T-helper 17 cell (primary cell): ENCODE measurements around the gene RIMKLB. TPM values are rescaled to one million over a fixed set of nuclear protein-coding genes. Genes with fewer than 3 reads are reported as not detected.
"Not testable (repeated sequence)": the region's sequence is repeated elsewhere in the genome, so short reads cannot be mapped to it uniquely, and the experiment has no call there.

Experiments used
- ATAC-seq: fragments of 150-1000 bp; cut with Tn5 transposase; 2 replicates; pipeline ENCODE4 v1.10.0; 2021; ENCODE audit warnings: mild to moderate bottlenecking, moderate library complexity
- DNase-seq, 3 donors: peaks; one replicate each; pipeline versions ENCODE4 v3.0.0 to v3.0.0-alpha.2; 2020 to 2021
- H3K9me3 ChIP-seq: one replicate; pipeline ENCODE4 v1.7.0; 2013; ENCODE audit warnings: low read length, mild to moderate bottlenecking; ENCODE audit not compliant: control insufficient read depth, poor library complexity, severe bottlenecking
- H3K27ac Mint-ChIP-seq: one replicate; pipeline ENCODE4 v1.8.0; 2022; ENCODE audit warnings: mild to moderate bottlenecking, moderate library complexity, mixed read lengths
- H3K27me3 Mint-ChIP-seq: one replicate; pipeline ENCODE4 v1.8.0; 2022; ENCODE audit warnings: mixed read lengths
- H3K36me3 Mint-ChIP-seq: one replicate; pipeline ENCODE4 v1.8.0; 2022; ENCODE audit warnings: low read depth, mixed read lengths
- H3K4me1 Mint-ChIP-seq: one replicate; pipeline ENCODE4 v1.8.0; 2022; ENCODE audit warnings: mild to moderate bottlenecking, mixed read lengths
- H3K4me3 Mint-ChIP-seq: one replicate; pipeline ENCODE4 v1.8.0; 2022; ENCODE audit warnings: mild to moderate bottlenecking, moderate library complexity, mixed read lengths
- total RNA-seq, 4 donors: library from RNA in 2 of 4; stranded (reverse) in 2 of 4; gene quantifications; one replicate each; pipeline ENCODE4 v1.2.3 and lab custom pipeline; 2022 to 2026

Gene RIMKLB
- total RNA-seq, 2 donors from 2014 or later, result 15.1 to 15.2 TPM

DNA sequence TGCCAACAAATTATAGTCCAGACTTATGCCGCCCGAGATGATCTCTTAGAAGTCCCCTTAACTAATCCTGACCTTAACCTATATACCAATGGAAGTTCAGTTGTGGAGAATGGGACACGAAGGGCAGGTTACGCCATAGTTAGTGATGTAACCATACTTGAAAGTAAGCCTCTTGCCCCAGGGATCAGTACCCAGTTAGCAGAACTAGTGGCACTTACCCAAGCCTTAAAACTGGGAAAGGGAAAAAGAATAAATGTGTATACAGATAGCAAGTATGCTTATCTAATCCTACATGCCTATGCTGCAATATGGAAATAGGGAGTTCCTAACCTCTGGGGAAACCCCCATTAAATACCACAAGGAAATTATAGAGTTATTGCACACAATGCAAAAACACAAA, 95.4 kb downstream of the RIMKLB start:
- not testable (repeated sequence) for ATAC-seq, H3K27me3 Mint-ChIP-seq, H3K4me1 Mint-ChIP-seq

DNA sequence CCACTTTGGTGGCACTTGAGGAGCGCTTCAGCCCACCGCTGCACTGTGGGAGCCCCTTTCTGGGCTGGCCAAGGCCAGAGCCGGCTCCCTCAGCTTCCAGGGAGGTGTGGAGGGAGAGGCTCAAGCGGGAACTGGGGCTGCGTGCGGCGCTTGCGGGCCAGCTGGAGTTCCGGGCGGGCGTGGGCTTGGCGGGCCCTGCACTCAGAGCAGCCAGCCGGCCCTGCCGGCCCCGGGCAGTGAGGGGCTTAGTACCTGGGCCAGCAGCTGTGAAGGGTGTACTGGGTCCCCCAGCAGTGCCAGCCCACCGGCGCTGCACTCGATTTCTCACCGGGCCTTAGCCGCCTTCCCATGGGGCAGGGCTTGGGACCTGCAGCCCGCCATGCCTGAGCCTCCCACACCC, 96.8 kb downstream of the RIMKLB start:
- not testable (repeated sequence) for ATAC-seq, H3K27me3 Mint-ChIP-seq, DNase-seq, H3K4me3 Mint-ChIP-seq, H3K36me3 Mint-ChIP-seq, H3K4me1 Mint-ChIP-seq, H3K9me3 ChIP-seq, H3K27ac Mint-ChIP-seq

More for the DNA sequence above, 95.4 kb downstream of the RIMKLB start:
- not testable (repeated sequence) for DNase-seq, H3K36me3 Mint-ChIP-seq, H3K27ac Mint-ChIP-seq, H3K9me3 ChIP-seq, H3K4me3 Mint-ChIP-seq

DNA sequence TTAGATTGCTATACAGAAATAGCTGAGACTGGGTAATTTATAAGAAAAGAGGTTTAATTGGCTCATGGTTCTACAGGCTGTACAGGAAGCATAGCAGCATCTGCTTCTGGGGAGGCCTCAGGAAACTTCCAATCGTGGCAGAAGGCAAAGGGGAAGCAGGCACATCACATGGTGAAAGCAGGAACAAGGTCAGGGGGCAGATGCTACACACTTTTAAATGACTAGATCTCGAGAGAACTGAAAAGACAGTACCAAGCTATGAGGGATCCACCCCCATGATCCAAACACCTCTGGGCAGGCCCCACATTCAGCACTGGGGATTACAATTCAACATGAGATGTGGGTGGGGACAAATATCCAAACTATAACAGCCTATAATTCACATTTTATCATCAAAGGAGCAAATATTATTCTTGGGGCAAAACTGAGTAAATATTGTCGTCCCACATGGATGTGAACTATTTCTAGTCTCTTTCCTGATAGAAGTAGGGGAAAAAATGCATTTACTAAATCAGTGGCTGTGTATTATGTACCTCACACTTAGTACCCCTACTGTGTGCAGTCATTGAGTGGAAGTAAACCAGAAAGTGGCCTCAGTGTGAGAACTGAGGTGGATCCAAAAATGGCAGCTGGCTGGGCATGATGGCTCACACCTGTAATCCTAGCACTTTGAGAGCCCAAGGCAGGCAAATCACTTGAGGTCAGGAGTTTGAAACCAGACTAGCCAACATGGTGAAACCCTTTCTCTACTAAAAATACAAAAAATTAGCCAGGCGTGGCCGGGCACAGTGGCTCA, 99.2 kb downstream of the RIMKLB start:
- no peak for ATAC-seq
- Mint-ChIP-seq H3K4me1 (peaks cover 2% of the 10 kb centered on the region), H3K27me3 (no peaks in the 10 kb centered on the region), H3K4me3 (no peak overlapping the region), H3K36me3 (peaks cover 3% of the 10 kb centered on the region), H3K27ac (no peak overlapping the region)
- no peaks in the 10 kb centered on the region for H3K9me3 ChIP-seq
- no peak for DNase-seq

DNA sequence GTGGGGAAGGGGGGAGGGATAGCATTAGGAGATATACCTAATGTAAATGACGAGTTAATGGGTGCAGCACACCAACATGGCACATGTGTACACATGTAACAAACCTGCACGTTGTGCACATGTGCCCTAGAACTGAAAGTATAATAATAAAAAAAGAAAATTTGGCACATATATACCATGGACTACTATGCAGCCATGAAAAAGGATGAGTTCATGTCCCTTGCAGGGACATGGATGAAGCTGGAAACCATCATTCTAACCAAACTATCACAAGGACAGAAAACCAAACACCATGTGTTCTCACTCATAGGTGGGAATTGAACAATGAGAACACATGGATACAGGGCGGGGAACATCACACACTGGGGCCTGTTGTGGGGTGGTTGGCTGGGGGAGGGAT, 103.4 kb downstream of the RIMKLB start:
- H3K27ac Mint-ChIP-seq, H3K4me3 Mint-ChIP-seq, H3K36me3 Mint-ChIP-seq, DNase-seq, H3K4me1 Mint-ChIP-seq, ATAC-seq, H3K27me3 Mint-ChIP-seq, H3K9me3 ChIP-seq: not testable (repeated sequence)

DNA sequence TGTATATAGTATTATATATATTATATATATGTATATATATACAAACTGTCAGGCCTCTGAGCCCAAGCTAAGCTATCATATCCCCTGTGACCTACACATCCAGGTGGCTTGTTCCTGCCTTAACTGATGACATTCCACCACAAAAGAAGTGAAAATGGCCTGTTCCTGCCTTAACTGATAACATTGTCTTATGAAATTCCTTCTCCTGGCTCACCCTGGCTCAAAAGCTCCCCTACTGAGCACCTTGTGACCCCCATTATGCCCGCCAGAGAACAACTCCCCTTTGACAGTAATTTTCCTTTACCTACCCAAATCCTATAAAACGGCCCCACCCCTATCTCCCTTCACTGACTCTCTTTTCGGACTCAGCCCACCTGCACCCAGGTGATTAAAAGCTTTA, 107.0 kb downstream of the RIMKLB start:
- DNase-seq, H3K27ac Mint-ChIP-seq, H3K27me3 Mint-ChIP-seq, H3K4me1 Mint-ChIP-seq, H3K36me3 Mint-ChIP-seq, H3K9me3 ChIP-seq, H3K4me3 Mint-ChIP-seq, ATAC-seq: not testable (repeated sequence)

DNA sequence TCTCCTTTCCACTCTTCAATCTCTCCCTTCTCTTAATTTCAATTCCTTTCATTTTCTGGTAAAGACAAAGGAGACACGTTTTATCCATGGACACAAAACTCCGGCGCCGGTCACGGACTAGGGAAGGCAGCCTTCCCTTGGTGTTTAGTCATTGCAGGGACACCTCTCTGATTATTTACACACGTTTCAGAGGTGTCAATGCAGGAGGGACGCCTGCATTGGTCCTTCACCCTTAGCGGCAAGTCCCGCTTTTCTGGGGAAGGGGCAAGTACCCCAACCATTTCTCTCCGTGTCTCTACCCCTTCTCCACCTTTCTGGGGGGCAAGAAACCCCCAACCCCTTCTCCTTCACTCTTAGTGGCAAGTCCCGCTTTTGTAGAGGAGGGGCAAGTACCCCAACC, 107.7 kb downstream of the RIMKLB start:
- H3K36me3 Mint-ChIP-seq, H3K9me3 ChIP-seq, DNase-seq, ATAC-seq, H3K27me3 Mint-ChIP-seq, H3K4me1 Mint-ChIP-seq, H3K4me3 Mint-ChIP-seq, H3K27ac Mint-ChIP-seq: not testable (repeated sequence)

DNA sequence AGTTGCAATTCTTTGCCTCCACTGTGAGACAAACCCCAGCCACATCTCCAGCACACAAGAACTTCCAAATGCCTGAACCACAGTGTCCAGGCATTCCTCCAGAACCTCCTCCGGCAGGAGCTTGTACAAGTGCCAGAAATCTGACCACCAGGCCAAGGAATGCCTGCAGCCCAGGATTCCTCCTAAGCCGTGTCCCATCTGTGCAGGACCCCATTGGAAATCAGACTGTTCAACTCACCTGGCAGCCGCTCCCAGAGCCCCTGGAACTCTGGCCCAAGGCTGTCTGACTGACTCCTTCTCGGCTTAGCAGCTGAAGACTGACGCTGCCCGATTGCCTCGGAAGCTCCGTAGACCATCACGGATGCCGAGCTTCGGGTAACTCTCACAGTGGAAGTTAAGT, 109.3 kb downstream of the RIMKLB start:
- H3K27ac Mint-ChIP-seq, H3K9me3 ChIP-seq, H3K4me1 Mint-ChIP-seq, ATAC-seq, DNase-seq, H3K36me3 Mint-ChIP-seq, H3K27me3 Mint-ChIP-seq, H3K4me3 Mint-ChIP-seq: not testable (repeated sequence)

DNA sequence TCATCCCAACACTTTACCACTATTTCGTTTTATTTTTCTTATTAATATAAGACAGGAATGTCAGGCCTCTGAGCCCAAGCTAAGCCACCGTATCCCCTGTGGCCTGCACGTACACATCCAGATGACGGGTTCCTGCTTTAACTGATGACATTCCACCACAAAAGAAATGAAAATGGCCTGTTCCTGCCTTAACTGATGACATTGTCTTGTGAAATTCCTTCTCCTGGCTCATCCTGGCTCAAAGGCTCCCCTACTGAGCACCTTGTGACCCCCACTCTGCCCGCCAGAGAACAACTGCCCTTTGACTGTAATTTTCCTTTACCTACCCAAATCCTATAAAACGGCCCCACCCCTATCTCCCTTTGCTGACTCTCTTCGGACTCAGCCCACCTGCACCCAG, 112.3 kb downstream of the RIMKLB start:
- H3K27me3 Mint-ChIP-seq, H3K4me3 Mint-ChIP-seq, H3K4me1 Mint-ChIP-seq, DNase-seq, H3K9me3 ChIP-seq, H3K36me3 Mint-ChIP-seq, ATAC-seq, H3K27ac Mint-ChIP-seq: not testable (repeated sequence)

DNA sequence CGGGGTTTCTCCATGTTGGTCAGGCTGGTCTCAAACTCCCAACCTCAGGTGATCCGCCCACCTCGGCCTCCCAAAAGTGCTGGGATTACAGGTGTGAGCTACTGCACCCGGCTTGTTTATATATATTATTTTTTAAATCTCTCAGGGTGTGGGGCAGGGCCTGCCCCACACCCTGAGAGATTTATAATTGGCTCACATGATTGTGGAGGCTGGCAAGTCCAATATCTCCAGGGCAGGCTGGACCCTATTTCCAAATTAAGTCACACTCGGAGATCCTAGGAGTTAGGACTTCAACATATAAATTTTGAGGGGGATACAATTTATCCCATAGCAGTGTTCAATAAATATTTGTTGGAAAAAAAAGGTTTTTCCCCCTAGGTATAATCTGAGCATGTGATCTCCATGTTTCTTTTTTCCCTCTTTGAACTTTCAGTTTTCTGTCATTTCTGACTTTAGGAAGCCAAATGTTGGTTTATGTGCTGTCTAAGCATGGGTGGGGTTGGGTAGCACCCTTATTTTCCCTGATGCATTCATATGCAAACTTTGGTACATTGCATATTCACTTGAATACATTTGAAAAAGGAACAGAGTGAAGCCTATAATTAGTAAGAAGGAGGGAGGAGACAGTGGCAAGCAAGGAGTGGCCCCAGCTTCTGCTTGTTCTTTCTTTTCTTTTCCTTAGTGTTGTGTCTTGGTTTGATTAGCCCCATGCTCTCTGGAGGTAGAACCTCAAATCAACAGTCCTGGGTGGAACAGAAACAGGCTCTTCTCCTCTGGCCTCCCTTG, 116.0 kb downstream of the RIMKLB start:
- Mint-ChIP-seq H3K36me3 (no peaks in the 10 kb centered on the region), H3K4me1 (peaks cover 10% of the 10 kb centered on the region), H3K27ac (no peak overlapping the region), H3K4me3 (no peak overlapping the region), H3K27me3 (no peaks in the 10 kb centered on the region)
- ATAC-seq (no peak), DNase-seq (no peak)
- H3K9me3 ChIP-seq, result no peaks in the 10 kb centered on the region

DNA sequence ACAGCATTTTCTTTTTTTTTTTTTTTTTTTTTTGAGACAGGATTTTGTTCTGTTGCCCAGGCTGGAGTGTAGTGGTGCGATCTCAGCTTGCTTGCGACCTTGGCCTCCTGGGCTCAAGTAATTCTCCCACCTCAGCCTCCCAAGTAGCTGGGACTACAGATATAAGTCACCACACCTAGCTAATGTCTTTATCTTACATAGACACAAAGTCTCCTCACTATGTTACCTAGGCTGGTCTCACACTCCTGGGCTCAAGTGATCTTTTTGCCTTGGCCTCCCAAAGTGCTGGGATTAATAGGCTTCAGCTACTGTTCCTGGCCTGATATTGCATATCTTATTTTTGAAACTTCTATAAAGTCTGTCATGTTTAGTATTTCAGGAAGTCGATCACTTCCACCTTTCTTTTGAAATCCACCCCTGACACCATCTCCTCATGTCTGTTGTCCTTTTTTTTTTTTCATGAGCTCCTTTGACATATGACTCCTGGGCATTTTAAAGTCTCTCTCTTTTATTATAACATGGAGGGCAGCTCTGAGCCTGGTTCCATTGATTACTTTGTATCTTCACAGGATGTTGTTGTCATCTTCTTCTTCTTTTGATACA, 118.8 kb downstream of the RIMKLB start:
- Mint-ChIP-seq H3K4me3 (no peak overlapping the region), H3K27ac (no peak overlapping the region), H3K36me3 (no peaks in the 10 kb centered on the region), H3K27me3 (no peaks in the 10 kb centered on the region), H3K4me1 (peaks cover 3% of the 10 kb centered on the region)
- H3K9me3 ChIP-seq, result no peaks in the 10 kb centered on the region
- DNase-seq, result no peak
- ATAC-seq, result no peak

DNA sequence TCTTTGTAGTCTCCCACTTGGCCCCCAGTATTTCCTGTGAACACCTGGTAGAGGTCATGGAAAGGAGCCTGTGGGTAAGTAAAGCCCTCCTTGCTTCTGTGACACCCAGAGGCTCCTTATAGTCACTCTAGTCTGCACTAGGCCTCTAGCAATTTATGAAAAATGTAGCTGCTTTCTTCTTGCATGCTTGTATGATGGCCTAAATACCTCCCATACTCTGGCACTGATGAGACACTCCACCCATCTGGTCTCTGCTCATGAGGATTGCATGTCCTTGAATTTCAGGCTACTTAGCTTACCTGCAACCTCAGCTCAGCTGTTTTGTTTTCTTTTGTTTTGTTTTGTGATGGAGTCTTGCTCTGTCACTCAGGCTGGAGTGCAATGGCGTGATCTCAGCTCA, 120.1 kb downstream of the RIMKLB start:
- peaks cover 3% of the 10 kb centered on the region for H3K4me1 Mint-ChIP-seq
- H3K4me3 Mint-ChIP-seq, result no peak overlapping the region
- no peak overlapping the region for H3K27ac Mint-ChIP-seq
- no peaks in the 10 kb centered on the region for H3K36me3 Mint-ChIP-seq
- ATAC-seq (no peak), DNase-seq (no peak)
- H3K27me3 Mint-ChIP-seq, result no peaks in the 10 kb centered on the region
- no peaks in the 10 kb centered on the region for H3K9me3 ChIP-seq

DNA sequence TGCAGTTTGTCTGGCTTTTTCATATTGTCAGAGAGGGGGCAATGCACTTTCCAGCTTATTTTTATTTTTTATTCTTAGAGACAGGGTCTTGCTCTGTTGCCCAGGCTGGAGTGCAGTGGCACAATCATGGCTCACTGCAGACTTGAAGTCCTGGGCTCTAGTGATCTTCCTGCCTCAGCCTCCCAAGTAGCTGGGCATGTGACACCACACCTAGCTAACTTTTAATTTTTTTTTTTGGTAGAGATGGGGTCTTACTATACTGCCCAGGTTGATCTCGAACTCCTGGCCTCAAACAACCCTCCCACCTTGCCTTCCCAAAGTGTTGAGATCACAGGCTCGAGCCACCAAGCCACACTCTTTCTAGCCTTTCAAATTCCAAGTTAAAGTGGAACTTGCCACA, 120.7 kb downstream of the RIMKLB start:
- no peaks in the 10 kb centered on the region for H3K9me3 ChIP-seq
- Mint-ChIP-seq H3K27me3 (peaks cover 3% of the 10 kb centered on the region), H3K4me1 (peaks cover 3% of the 10 kb centered on the region), H3K4me3 (no peak overlapping the region), H3K27ac (no peak overlapping the region), H3K36me3 (peaks cover 2% of the 10 kb centered on the region)
- DNase-seq (no peak), ATAC-seq (no peak)

DNA sequence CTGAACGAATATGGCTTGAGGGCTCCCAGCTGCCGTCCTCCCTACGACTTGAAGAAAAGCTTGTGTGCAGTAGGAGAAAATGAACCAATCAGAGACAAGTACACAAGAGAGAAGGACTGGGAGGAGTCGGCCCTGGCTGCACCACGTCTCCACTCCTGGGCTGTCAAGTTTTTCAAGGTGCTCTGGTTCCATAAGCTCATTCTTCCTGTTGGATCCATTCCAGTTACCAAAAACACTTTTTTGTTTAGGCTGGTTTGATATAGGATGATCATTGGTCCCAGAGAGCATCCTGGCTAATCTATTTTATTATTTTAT, 121.8 kb downstream of the RIMKLB start:
- Mint-ChIP-seq H3K4me3 (no peak overlapping the region), H3K4me1 (no peaks in the 10 kb centered on the region), H3K27me3 (peaks cover 8% of the 10 kb centered on the region), H3K27ac (no peak overlapping the region), H3K36me3 (peaks cover 2% of the 10 kb centered on the region)
- no peak for ATAC-seq
- no peak for DNase-seq
- H3K9me3 ChIP-seq, result no peaks in the 10 kb centered on the region
